ENCODE results near the gene RAB40B. TPM values are rescaled to one million over a fixed set of nuclear protein-coding genes. Genes with fewer than 3 reads are reported as not detected.

The RAB40B gene
- total and polyA plus RNA-seq, 2 of the 4 experiments (the other 2 are of a cell fraction), result 14.9 to 20.0 TPM

GRCh38 chr17:82616021-82616711 lies 82.3 kb downstream of the RAB40B start:
- Histone ChIP-seq H3K4me3 (ENCODE audit: insufficient read depth, low read depth, low read length) (no peak overlapping the region), H3K36me3 (ENCODE audit: control insufficient read depth, insufficient read depth, low read length) (peaks cover 60% of the 10 kb centered on the region)

More at GRCh38 chr17:82616021-82616711, 82.3 kb downstream of the RAB40B start:
- CTCF ChIA-PET, result no interaction called here
- no peak for DNase-seq
- H3K27me3 ChIP-seq (ENCODE audit: control insufficient read depth, insufficient read depth, low read length), result no peaks in the 10 kb centered on the region
- no peak overlapping the region for H2AFZ ChIP-seq (replicated peaks; ENCODE audit: low read length, poor library complexity)
- POLR2A ChIA-PET (ENCODE audit: unreplicated experiment), result interaction anchor here (0.7 kb wide), 1 partner anchor 12 kb away, joined by 6 read pairs; no protein-coding TSS in a partner anchor
- no peaks in the 10 kb centered on the region; the same call in 1 of the 2 replicates for H4K20me1 ChIP-seq (ENCODE audit: insufficient read depth, low read length)
- H3K4me1 ChIP-seq (ENCODE audit: control insufficient read depth, insufficient read depth, low read length), result peaks cover 3% of the 10 kb centered on the region
- H3K79me1 ChIP-seq (ENCODE audit: low read depth in 1 of 2, low read length in 2 of 2), result peaks cover 9 to 16% of the 10 kb centered on the region in 2 experiments; a peak in 3 of 4 replicates
- H3K9ac ChIP-seq (ENCODE audit: low read depth, low read length), result no peak overlapping the region
- no peak overlapping the region for H2AK5ac ChIP-seq (ENCODE audit: low read depth, low read length)
- H3K18ac ChIP-seq (ENCODE audit: low read depth, low read length), result no peak overlapping the region
- ATAC-seq (ENCODE audit: low read depth), result no peak
- 86% methylated on average over 5 of the region's 22 CpGs; no CpG with 5 or more reads in 1 of the 2 experiments for WGBS, 2 experiments (ENCODE audit: extremely low coverage in 2 of 2, insufficient read length in 1 of 2)
- H2AK9ac ChIP-seq (replicated peaks; ENCODE audit: low read depth, low read length, poor library complexity), result no peak overlapping the region
- H3K56ac ChIP-seq (ENCODE audit: extremely low read depth, insufficient read depth, low read length), result no peak overlapping the region
- H3K27ac ChIP-seq (ENCODE audit: insufficient read depth, low read length), result no peak overlapping the region
- H3K4me2 ChIP-seq (ENCODE audit: low read depth, low read length), result no peak overlapping the region
- H3K4ac ChIP-seq (ENCODE audit: low read depth, low read length), result no peak overlapping the region
- dilution Hi-C loops (cut with HindIII; ENCODE audit: low sequenced_read_pairs, unreplicated experiment) (no loop called here), intact Hi-C loops (cut with micrococcal nuclease) (no loop called here), in situ Hi-C loops (cut with MboI; ENCODE audit: low sequenced_read_pairs) (no loop called here)
- H2BK5ac ChIP-seq (ENCODE audit: low read depth, low read length, poor library complexity, severe bottlenecking), result no peak overlapping the region
- TF ChIP-seq USF2 (IDR thresholded peaks at IDR 0.05; ENCODE audit: low read depth, low read length) (no peak), SMC3 (IDR thresholded peaks at IDR 0.05; ENCODE audit: low read depth, low read length) (no peak), NFE2L2 (IDR thresholded peaks at IDR 0.05; ENCODE audit: low read depth, low read length) (no peak), MAFK (IDR thresholded peaks at IDR 0.05; ENCODE audit: low read depth, low read length) (no peak), CEBPB (IDR thresholded peaks at IDR 0.05; ENCODE audit: low read depth, low read length) (no peak), RCOR1 (IDR thresholded peaks at IDR 0.05; ENCODE audit: insufficient replicate concordance, low read length) (no peak), POLR2A (IDR thresholded peaks at IDR 0.05; ENCODE audit: low read depth, low read length) (no peak), MAZ (IDR thresholded peaks at IDR 0.05; ENCODE audit: borderline replicate concordance, low read depth, low read length) (no peak), MXI1 (IDR thresholded peaks at IDR 0.05; ENCODE audit: borderline replicate concordance, low read depth, low read length) (no peak)
- H4K5ac ChIP-seq (ENCODE audit: low read depth, low read length), result no peak overlapping the region
- H3K9me3 ChIP-seq (ENCODE audit: control insufficient read depth, insufficient read depth, low read length), result no peaks in the 10 kb centered on the region
- no TSS peak for BruUV-seq (replicated peaks)
- no peaks in the 10 kb centered on the region for H3K9me1 ChIP-seq (ENCODE audit: insufficient read depth, low read length)
- H2BK120ac ChIP-seq (ENCODE audit: low read depth, low read length), result no peak overlapping the region
- no peak overlapping the region for H4K91ac ChIP-seq (ENCODE audit: insufficient read depth, low read depth, low read length)
- no peak overlapping the region for H4K8ac ChIP-seq (ENCODE audit: low read depth in 2 of 2, low read length in 2 of 2)
- H2BK15ac ChIP-seq (ENCODE audit: low read depth, low read length), result no peak overlapping the region
- H3K14ac ChIP-seq (replicated peaks; ENCODE audit: low read depth, low read length), result no peak overlapping the region
- no peak overlapping the region for H2BK20ac ChIP-seq (ENCODE audit: low read depth, low read length)
- no peak overlapping the region for H3K23ac ChIP-seq (ENCODE audit: low read depth, low read length)
